ENCODE measurements around the gene FRS2. TPM values are rescaled to one million over a fixed set of nuclear protein-coding genes. Genes with fewer than 3 reads are reported as not detected.

Gene FRS2
- polyA plus RNA-seq, 1 donor from 2014 or later: 20.2 TPM

DNA sequence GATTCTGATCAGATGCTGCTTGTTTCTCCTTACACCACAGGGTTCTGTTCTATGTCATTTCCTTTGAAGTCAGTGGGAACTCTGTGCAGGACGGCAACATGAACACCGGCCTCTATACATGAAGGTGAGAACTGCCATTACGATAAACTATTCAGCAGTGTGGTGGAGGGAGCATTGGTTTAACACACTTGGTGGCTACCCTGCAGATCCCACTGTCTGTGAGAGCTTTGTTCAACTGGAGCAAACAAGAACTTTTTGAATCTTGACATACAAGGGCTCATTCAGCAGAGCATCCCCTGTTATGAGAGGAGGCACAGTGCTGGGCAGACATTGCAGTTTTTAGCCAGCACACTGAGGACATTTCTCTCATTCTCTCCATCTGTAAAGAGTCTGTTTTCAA, 10.7 kb upstream of the FRS2 start:
- H3K4me2 ChIP-seq (ENCODE audit: low read length): no peak overlapping the region

DNA sequence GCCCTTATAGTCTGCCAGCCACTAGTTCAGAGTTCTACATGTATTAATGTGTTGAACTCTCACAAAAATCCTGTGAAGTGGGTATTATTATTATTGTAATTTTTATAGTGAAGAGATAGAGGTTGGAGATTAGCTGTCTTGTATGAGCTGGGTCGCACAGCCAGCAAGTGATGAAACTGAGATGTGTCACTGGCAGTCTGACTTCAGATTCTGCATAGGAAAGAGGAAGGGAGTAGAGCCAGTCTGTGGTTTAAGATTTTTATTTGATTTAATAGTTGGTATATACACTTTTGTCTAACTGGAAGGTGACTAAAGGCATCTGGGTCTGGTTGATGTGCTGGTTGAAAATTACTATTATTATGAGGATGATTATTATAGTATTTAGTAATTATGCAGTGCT, 5.8 kb upstream of the FRS2 start:
- Histone ChIP-seq H3F3A (ENCODE audit: insufficient read depth, low read length, poor library complexity, severe bottlenecking) (no peaks in the 10 kb centered on the region), H3K36me3 (ENCODE audit: insufficient read depth, low read length) (no peaks in the 10 kb centered on the region), H3K27ac (ENCODE audit: low read length) (no peak overlapping the region), H2AFZ (ENCODE audit: low read depth, low read length) (no peak overlapping the region), H4K20me1 (ENCODE audit: insufficient read depth) (no peaks in the 10 kb centered on the region), H3K9me2 (ENCODE audit: insufficient read depth, low read length) (no peaks in the 10 kb centered on the region), H3K4me3 (ENCODE audit: low read length) (no peak overlapping the region), H3K4me2 (ENCODE audit: low read length) (no peak overlapping the region), H3K9me3 (ENCODE audit: low read length) (no peaks in the 10 kb centered on the region), H3K27me3 (ENCODE audit: insufficient read depth, low read depth, low read length) (no peaks in the 10 kb centered on the region), H3K9ac (ENCODE audit: low read length) (no peak overlapping the region), H3K79me2 (replicated peaks; ENCODE audit: insufficient read depth, low read length) (no peaks in the 10 kb centered on the region)
- no peak for TF ChIP-seq TAF1 (IDR thresholded peaks at IDR 0.05; ENCODE audit: low read depth)
- TF ChIP-seq POLR2AphosphoS5 (IDR thresholded peaks at IDR 0.05): no peak
- no peak for TF ChIP-seq RAD21 (conservative IDR thresholded peaks at IDR 0.05)
- TF ChIP-seq EP300 (conservative IDR thresholded peaks at IDR 0.05; ENCODE audit: poor library complexity, severe bottlenecking): no peak
- TF ChIP-seq, protein P1, sequence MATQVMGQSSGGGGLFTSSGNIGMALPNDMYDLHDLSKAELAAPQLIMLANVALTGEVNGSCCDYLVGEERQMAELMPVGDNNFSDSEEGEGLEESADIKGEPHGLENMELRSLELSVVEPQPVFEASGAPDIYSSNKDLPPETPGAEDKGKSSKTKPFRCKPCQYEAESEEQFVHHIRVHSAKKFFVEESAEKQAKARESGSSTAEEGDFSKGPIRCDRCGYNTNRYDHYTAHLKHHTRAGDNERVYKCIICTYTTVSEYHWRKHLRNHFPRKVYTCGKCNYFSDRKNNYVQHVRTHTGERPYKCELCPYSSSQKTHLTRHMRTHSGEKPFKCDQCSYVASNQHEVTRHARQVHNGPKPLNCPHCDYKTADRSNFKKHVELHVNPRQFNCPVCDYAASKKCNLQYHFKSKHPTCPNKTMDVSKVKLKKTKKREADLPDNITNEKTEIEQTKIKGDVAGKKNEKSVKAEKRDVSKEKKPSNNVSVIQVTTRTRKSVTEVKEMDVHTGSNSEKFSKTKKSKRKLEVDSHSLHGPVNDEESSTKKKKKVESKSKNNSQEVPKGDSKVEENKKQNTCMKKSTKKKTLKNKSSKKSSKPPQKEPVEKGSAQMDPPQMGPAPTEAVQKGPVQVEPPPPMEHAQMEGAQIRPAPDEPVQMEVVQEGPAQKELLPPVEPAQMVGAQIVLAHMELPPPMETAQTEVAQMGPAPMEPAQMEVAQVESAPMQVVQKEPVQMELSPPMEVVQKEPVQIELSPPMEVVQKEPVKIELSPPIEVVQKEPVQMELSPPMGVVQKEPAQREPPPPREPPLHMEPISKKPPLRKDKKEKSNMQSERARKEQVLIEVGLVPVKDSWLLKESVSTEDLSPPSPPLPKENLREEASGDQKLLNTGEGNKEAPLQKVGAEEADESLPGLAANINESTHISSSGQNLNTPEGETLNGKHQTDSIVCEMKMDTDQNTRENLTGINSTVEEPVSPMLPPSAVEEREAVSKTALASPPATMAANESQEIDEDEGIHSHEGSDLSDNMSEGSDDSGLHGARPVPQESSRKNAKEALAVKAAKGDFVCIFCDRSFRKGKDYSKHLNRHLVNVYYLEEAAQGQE (IDR thresholded peaks at IDR 0.05; ENCODE audit: borderline replicate concordance): no peak
- no peak for TF ChIP-seq SMC3 (conservative IDR thresholded peaks at IDR 0.05; ENCODE audit: poor library complexity)
- no peak for TF ChIP-seq MXI1 (conservative IDR thresholded peaks at IDR 0.05; ENCODE audit: poor library complexity, severe bottlenecking)
- TF ChIP-seq EZH2 (IDR thresholded peaks at IDR 0.05; ENCODE audit: borderline replicate concordance, insufficient read depth, low read length, poor library complexity, severe bottlenecking): no peak
- TF ChIP-seq, protein P2, sequence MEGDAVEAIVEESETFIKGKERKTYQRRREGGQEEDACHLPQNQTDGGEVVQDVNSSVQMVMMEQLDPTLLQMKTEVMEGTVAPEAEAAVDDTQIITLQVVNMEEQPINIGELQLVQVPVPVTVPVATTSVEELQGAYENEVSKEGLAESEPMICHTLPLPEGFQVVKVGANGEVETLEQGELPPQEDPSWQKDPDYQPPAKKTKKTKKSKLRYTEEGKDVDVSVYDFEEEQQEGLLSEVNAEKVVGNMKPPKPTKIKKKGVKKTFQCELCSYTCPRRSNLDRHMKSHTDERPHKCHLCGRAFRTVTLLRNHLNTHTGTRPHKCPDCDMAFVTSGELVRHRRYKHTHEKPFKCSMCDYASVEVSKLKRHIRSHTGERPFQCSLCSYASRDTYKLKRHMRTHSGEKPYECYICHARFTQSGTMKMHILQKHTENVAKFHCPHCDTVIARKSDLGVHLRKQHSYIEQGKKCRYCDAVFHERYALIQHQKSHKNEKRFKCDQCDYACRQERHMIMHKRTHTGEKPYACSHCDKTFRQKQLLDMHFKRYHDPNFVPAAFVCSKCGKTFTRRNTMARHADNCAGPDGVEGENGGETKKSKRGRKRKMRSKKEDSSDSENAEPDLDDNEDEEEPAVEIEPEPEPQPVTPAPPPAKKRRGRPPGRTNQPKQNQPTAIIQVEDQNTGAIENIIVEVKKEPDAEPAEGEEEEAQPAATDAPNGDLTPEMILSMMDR (IDR thresholded peaks at IDR 0.05; ENCODE audit: poor library complexity, severe bottlenecking): no peak

More for the DNA sequence above, 10.7 kb upstream of the FRS2 start:
- Histone ChIP-seq H3K27ac (ENCODE audit: low read length) (no peak overlapping the region), H3K79me2 (replicated peaks; ENCODE audit: insufficient read depth, low read length) (no peaks in the 10 kb centered on the region), H3K27me3 (ENCODE audit: insufficient read depth, low read depth, low read length) (no peaks in the 10 kb centered on the region), H3K9me3 (ENCODE audit: low read length) (no peaks in the 10 kb centered on the region), H4K20me1 (ENCODE audit: insufficient read depth) (no peaks in the 10 kb centered on the region), H3F3A (ENCODE audit: insufficient read depth, low read length, poor library complexity, severe bottlenecking) (no peaks in the 10 kb centered on the region), H3K9ac (ENCODE audit: low read length) (no peak overlapping the region), H3K4me3 (ENCODE audit: low read length) (no peak overlapping the region), H3K9me2 (ENCODE audit: insufficient read depth, low read length) (no peaks in the 10 kb centered on the region), H3K36me3 (ENCODE audit: insufficient read depth, low read length) (no peaks in the 10 kb centered on the region), H2AFZ (ENCODE audit: low read depth, low read length) (no peak overlapping the region)
- TF ChIP-seq, protein P2 (IDR thresholded peaks at IDR 0.05; ENCODE audit: poor library complexity, severe bottlenecking): no peak
- no peak for TF ChIP-seq POLR2AphosphoS5 (IDR thresholded peaks at IDR 0.05)
- TF ChIP-seq MXI1 (conservative IDR thresholded peaks at IDR 0.05; ENCODE audit: poor library complexity, severe bottlenecking): no peak
- TF ChIP-seq, protein P1 (IDR thresholded peaks at IDR 0.05; ENCODE audit: borderline replicate concordance): no peak
- no peak for TF ChIP-seq SMC3 (conservative IDR thresholded peaks at IDR 0.05; ENCODE audit: poor library complexity)
- TF ChIP-seq TAF1 (IDR thresholded peaks at IDR 0.05; ENCODE audit: low read depth): no peak
- no peak for TF ChIP-seq EZH2 (IDR thresholded peaks at IDR 0.05; ENCODE audit: borderline replicate concordance, insufficient read depth, low read length, poor library complexity, severe bottlenecking)
- TF ChIP-seq RAD21 (conservative IDR thresholded peaks at IDR 0.05): no peak
- no peak for TF ChIP-seq EP300 (conservative IDR thresholded peaks at IDR 0.05; ENCODE audit: poor library complexity, severe bottlenecking)

All from neural cell (in vitro differentiated cells).